Liver (tissue), 9 donors: ENCODE data around the gene PARD3B. TPM values are rescaled to one million over a fixed set of nuclear protein-coding genes. Genes with fewer than 3 reads are reported as not detected.

Source experiments
- DNase-seq: peaks from one replicate; pipeline ENCODE4 v3.0.0-alpha.2; 2017; ENCODE audit warnings: low spot score
- H3K27ac ChIP-seq, 2 donors: one replicate each; pipeline ENCODE4 v1.7.0; 2013; ENCODE audit warnings: inconsistent platforms in 2 of 2, low read length in 2 of 2, control low read depth in 1 of 2, low read depth in 1 of 2, mild to moderate bottlenecking in 1 of 2
- H3K27me3 ChIP-seq, 4 donors: one replicate each; pipeline versions ENCODE4 v1.6.1 to v1.7.0; 2013; ENCODE audit warnings: low read length in 3 of 4, inconsistent platforms in 1 of 4, mild to moderate bottlenecking in 1 of 4, moderate library complexity in 1 of 4; ENCODE audit not compliant: control insufficient read depth in 4 of 4, insufficient read depth in 4 of 4
- H3K36me3 ChIP-seq, 4 donors: one replicate each; pipeline versions ENCODE4 v1.6.1 to v1.7.0; 2013; ENCODE audit warnings: low read length in 3 of 4, mild to moderate bottlenecking in 3 of 4, low read depth in 1 of 4, moderate library complexity in 1 of 4; ENCODE audit not compliant: control insufficient read depth in 4 of 4, insufficient read depth in 3 of 4
- H3K4me1 ChIP-seq, 4 donors: one replicate each; pipeline versions ENCODE4 v1.6.1 to v1.7.0; 2013; ENCODE audit warnings: low read length in 3 of 4, mild to moderate bottlenecking in 3 of 4, moderate library complexity in 1 of 4; ENCODE audit not compliant: control insufficient read depth in 4 of 4, insufficient read depth in 4 of 4
- H3K4me3 ChIP-seq, 3 donors: one replicate each; pipeline versions ENCODE4 v1.6.1 to v1.7.0; 2013; ENCODE audit warnings: low read length in 3 of 3, control low read depth in 1 of 3, low read depth in 1 of 3, mild to moderate bottlenecking in 1 of 3
- H3K9ac ChIP-seq, 2 donors: one replicate each; pipeline ENCODE4 v1.7.0; 2013; ENCODE audit warnings: low read length in 2 of 2, mild to moderate bottlenecking in 2 of 2, moderate library complexity in 2 of 2, control low read depth in 1 of 2, low read depth in 1 of 2
- H3K9me3 ChIP-seq, 4 donors: one replicate each; pipeline versions ENCODE4 v1.6.1 to v1.7.0; 2013; ENCODE audit warnings: low read length in 3 of 4; ENCODE audit not compliant: control insufficient read depth in 4 of 4
- CTCF ChIP-seq: fragments of 150-350 bp; IDR thresholded peaks from 2 replicates; pipeline ENCODE4 v1.5.1; 2017; ENCODE audit warnings: improper control_type of control experiment, low read depth, low read length; ENCODE audit not compliant: missing input control
- EGR1 ChIP-seq, 2 donors: IDR thresholded peaks; 2 replicates each; pipeline ENCODE4 v1.6.1; 2016 to 2018; ENCODE audit warnings: antibody characterized with exemption in 2 of 2, low read depth in 2 of 2
- FOXA1 ChIP-seq: IDR thresholded peaks from 2 replicates; pipeline ENCODE4 v1.6.1; 2016; ENCODE audit warnings: antibody characterized with exemption
- FOXA2 ChIP-seq: IDR thresholded peaks from 2 replicates; pipeline ENCODE4 v1.6.1; 2016; ENCODE audit warnings: antibody characterized with exemption
- GABPA ChIP-seq, 2 donors: IDR thresholded peaks in 1 of 2; conservative IDR thresholded peaks in 1 of 2; 2 replicates each; pipeline ENCODE4 v1.6.1; 2016; ENCODE audit warnings: antibody characterized with exemption in 2 of 2, mild to moderate bottlenecking in 1 of 2, moderate library complexity in 1 of 2
- HNF4A ChIP-seq, 2 donors: conservative IDR thresholded peaks; 2 replicates each; pipeline ENCODE4 v1.6.1; 2016; ENCODE audit warnings: antibody characterized with exemption in 2 of 2, mild to moderate bottlenecking in 2 of 2
- HNF4G ChIP-seq: IDR thresholded peaks from 2 replicates; pipeline ENCODE4 v1.6.1; 2016; ENCODE audit warnings: antibody characterized with exemption
- JUND ChIP-seq, 2 donors: IDR thresholded peaks; 2 replicates each; pipeline ENCODE4 v1.6.1; 2016; ENCODE audit warnings: antibody characterized with exemption in 2 of 2
- NR2F2 ChIP-seq: IDR thresholded peaks from 2 replicates; pipeline ENCODE4 v1.6.1; 2016; ENCODE audit warnings: antibody characterized with exemption
- RAD21 ChIP-seq, 2 donors: IDR thresholded peaks; 2 replicates each; pipeline ENCODE4 v1.6.1; 2016; ENCODE audit warnings: antibody characterized with exemption in 2 of 2, mild to moderate bottlenecking in 2 of 2
- RXRA ChIP-seq, 2 donors: IDR thresholded peaks; 2 replicates each; pipeline ENCODE4 v1.6.1; 2017 to 2018; ENCODE audit warnings: antibody characterized with exemption in 2 of 2, mild to moderate bottlenecking in 1 of 2
- SP1 ChIP-seq: IDR thresholded peaks from 2 replicates; pipeline ENCODE4 v1.6.1; 2018; ENCODE audit warnings: antibody characterized with exemption, mild to moderate bottlenecking
- TAF1 ChIP-seq: conservative IDR thresholded peaks from 2 replicates; pipeline ENCODE4 v1.6.1; 2016; ENCODE audit warnings: antibody characterized with exemption, mild to moderate bottlenecking
- YY1 ChIP-seq: IDR thresholded peaks from 2 replicates; pipeline ENCODE4 v1.6.1; 2016; ENCODE audit warnings: antibody characterized with exemption, mild to moderate bottlenecking
- WGBS: extraction: QIAGEN DNeasy Blood & Tissue Kit; methylation state at CpG from one replicate; pipeline ENCODE4 v1.1.7; 2013; 5-methylcytosine and 5-hydroxymethylcytosine counted together
- polyA plus RNA-seq, 2 donors: library from polyadenylated mRNA; stranded (reverse) in 1 of 2; unstranded in 1 of 2; fragments of 200-250 nt in 1 of 2; fragments of >200 nt in 1 of 2; fragmentation: Nextera tagmentation in 1 of 2; extraction: Ambion mirVana in 1 of 2; gene quantifications; one replicate each; pipeline versions ENCODE4 v1.2.1 to v1.2.3, GENCODE V29; 2013 to 2015
- total RNA-seq, 2 donors: library from RNA; depleted of rRNA; stranded (reverse); fragments of >200 nt; gene quantifications; one replicate each; pipeline ENCODE4 v1.2.3, GENCODE V29; 2014
- TF ChIP-seq, protein P1 (sequence below): IDR thresholded peaks from 2 replicates; pipeline ENCODE4 v1.6.1; 2016; ENCODE audit warnings: antibody characterized with exemption
- TF ChIP-seq, protein P2 (sequence below): IDR thresholded peaks from 2 replicates; pipeline ENCODE4 v1.6.1; 2016; ENCODE audit warnings: antibody characterized with exemption, mild to moderate bottlenecking
- TF ChIP-seq, protein P3 (sequence below): IDR thresholded peaks from 2 replicates; pipeline ENCODE4 v1.6.1; 2016; ENCODE audit warnings: antibody characterized with exemption
- TF ChIP-seq, protein P4 (sequence below): IDR thresholded peaks from 2 replicates; pipeline ENCODE4 v1.6.1; 2016; ENCODE audit warnings: antibody characterized with exemption
- donor health status: healthy.
- donor health status: healthy.
- donor health status: healthy.
- donor health status: healthy.
- donor health status: healthy.

Gene PARD3B
- total and polyA plus RNA-seq, 4 donors, result 1.1 to 10.3 (median 3.7) TPM

DNA sequence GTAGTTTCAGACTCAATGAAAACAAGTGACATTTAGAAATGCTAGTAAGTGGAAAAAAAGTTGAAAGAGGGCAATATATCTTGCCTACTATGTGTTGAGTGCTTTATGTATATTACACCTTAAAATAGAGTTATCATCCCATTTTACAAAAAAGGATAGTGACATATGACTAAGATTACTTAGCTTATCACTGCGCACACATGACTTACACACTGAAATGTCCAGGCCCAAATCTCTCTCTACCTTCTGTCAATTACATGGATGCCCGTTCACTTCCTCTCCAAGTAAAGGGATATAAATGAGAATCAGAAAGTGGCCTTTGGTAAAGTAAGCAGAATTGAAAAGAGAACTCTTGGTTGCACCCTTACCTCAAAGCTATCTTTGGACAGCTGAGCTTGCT is 3.6 kb upstream of the PARD3B start:
- Histone ChIP-seq H3K4me1 (peaks cover 4 to 25% (median 13%) of the 10 kb centered on the region in 4 donors), H3K4me3 (no peak overlapping the region), H3K9ac (no peak overlapping the region), H3K36me3 (no peaks in the 10 kb centered on the region), H3K27ac (no peak overlapping the region), H3K27me3 (no peaks in the 10 kb centered on the region), H3K9me3 (no peaks in the 10 kb centered on the region)
- TF ChIP-seq FOXA2 (no peak), RAD21 (IDR thresholded peaks at IDR 0.05) (no peak), GABPA (IDR thresholded peaks at IDR 0.05 in 1 of 2, conservative IDR thresholded peaks at IDR 0.05 in 1 of 2) (no peak), TAF1 (no peak), NR2F2 (no peak)
- TF ChIP-seq, protein P1, sequence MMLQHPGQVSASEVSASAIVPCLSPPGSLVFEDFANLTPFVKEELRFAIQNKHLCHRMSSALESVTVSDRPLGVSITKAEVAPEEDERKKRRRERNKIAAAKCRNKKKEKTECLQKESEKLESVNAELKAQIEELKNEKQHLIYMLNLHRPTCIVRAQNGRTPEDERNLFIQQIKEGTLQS, result no peak
- TF ChIP-seq, protein P2, sequence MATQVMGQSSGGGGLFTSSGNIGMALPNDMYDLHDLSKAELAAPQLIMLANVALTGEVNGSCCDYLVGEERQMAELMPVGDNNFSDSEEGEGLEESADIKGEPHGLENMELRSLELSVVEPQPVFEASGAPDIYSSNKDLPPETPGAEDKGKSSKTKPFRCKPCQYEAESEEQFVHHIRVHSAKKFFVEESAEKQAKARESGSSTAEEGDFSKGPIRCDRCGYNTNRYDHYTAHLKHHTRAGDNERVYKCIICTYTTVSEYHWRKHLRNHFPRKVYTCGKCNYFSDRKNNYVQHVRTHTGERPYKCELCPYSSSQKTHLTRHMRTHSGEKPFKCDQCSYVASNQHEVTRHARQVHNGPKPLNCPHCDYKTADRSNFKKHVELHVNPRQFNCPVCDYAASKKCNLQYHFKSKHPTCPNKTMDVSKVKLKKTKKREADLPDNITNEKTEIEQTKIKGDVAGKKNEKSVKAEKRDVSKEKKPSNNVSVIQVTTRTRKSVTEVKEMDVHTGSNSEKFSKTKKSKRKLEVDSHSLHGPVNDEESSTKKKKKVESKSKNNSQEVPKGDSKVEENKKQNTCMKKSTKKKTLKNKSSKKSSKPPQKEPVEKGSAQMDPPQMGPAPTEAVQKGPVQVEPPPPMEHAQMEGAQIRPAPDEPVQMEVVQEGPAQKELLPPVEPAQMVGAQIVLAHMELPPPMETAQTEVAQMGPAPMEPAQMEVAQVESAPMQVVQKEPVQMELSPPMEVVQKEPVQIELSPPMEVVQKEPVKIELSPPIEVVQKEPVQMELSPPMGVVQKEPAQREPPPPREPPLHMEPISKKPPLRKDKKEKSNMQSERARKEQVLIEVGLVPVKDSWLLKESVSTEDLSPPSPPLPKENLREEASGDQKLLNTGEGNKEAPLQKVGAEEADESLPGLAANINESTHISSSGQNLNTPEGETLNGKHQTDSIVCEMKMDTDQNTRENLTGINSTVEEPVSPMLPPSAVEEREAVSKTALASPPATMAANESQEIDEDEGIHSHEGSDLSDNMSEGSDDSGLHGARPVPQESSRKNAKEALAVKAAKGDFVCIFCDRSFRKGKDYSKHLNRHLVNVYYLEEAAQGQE, result no peak
- TF ChIP-seq, protein P3, sequence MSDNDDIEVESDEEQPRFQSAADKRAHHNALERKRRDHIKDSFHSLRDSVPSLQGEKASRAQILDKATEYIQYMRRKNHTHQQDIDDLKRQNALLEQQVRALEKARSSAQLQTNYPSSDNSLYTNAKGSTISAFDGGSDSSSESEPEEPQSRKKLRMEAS, result no peak
- DNase-seq, result no peak
- WGBS, result 94% methylated on average over 2 of the region's 2 CpGs

GRCh38 chr2:204542982-204543608 is 2.2 kb upstream of the PARD3B start:
- 61% methylated on average over 4 of the region's 4 CpGs for WGBS
- Histone ChIP-seq H3K9me3 (no peaks in the 10 kb centered on the region), H3K4me3 (no peak overlapping the region), H3K36me3 (no peaks in the 10 kb centered on the region), H3K4me1 (peaks cover 4 to 30% (median 14%) of the 10 kb centered on the region in 4 donors), H3K27me3 (no peaks in the 10 kb centered on the region), H3K27ac (no peak overlapping the region), H3K9ac (no peak overlapping the region)
- no peak for DNase-seq
- peak; percentile 93 for TF ChIP-seq YY1
- peak; percentile 15 for TF ChIP-seq NR2F2
- TF ChIP-seq TAF1, result no peak
- TF ChIP-seq, protein P2, result peak; percentile 21
- TF ChIP-seq EGR1 (IDR thresholded peaks at IDR 0.05; ENCODE audit: low read depth in 2 of 2), result peak in 1 of 2 donors; percentile 42
- peak in 1 of 2 donors; percentile 51 for TF ChIP-seq JUND (IDR thresholded peaks at IDR 0.05)
- TF ChIP-seq FOXA2, result peak; percentile 58
- TF ChIP-seq SP1, result no peak
- TF ChIP-seq, protein P4, sequence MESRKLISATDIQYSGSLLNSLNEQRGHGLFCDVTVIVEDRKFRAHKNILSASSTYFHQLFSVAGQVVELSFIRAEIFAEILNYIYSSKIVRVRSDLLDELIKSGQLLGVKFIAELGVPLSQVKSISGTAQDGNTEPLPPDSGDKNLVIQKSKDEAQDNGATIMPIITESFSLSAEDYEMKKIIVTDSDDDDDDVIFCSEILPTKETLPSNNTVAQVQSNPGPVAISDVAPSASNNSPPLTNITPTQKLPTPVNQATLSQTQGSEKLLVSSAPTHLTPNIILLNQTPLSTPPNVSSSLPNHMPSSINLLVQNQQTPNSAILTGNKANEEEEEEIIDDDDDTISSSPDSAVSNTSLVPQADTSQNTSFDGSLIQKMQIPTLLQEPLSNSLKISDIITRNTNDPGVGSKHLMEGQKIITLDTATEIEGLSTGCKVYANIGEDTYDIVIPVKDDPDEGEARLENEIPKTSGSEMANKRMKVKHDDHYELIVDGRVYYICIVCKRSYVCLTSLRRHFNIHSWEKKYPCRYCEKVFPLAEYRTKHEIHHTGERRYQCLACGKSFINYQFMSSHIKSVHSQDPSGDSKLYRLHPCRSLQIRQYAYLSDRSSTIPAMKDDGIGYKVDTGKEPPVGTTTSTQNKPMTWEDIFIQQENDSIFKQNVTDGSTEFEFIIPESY, result peak; percentile 45
- TF ChIP-seq, protein P1, result no peak
- no peak for TF ChIP-seq FOXA1
- peak; percentile 41 to 77 for TF ChIP-seq HNF4A (conservative IDR thresholded peaks at IDR 0.05)
- TF ChIP-seq RXRA (IDR thresholded peaks at IDR 0.05), result peak in 1 of 2 donors; percentile 70
- TF ChIP-seq HNF4G, result no peak
- peak in 1 of 2 donors; percentile 13 for TF ChIP-seq GABPA (IDR thresholded peaks at IDR 0.05 in 1 of 2, conservative IDR thresholded peaks at IDR 0.05 in 1 of 2)
- no peak for TF ChIP-seq RAD21 (IDR thresholded peaks at IDR 0.05)
- TF ChIP-seq CTCF, result no peak
- TF ChIP-seq, protein P3, result peak; percentile 82
